ENCODE measurements around the gene GCC2. TPM values are rescaled to one million over a fixed set of nuclear protein-coding genes. Genes with fewer than 3 reads are reported as not detected.

Gene GCC2
- total RNA-seq, 1 donor from 2014 or later: 34.3 TPM

GRCh38 chr2:108414945-108415344 is 34.1 kb upstream of the GCC2 start:
- no peak for TF ChIP-seq CTCF (IDR thresholded peaks at IDR 0.05)
- Mint-ChIP-seq H3K4me3 (ENCODE audit: unreplicated experiment) (no peak overlapping the region), H3K36me3 (ENCODE audit: unreplicated experiment) (no peaks in the 10 kb centered on the region), H3K27me3 (ENCODE audit: unreplicated experiment) (no peaks in the 10 kb centered on the region), H3K4me1 (ENCODE audit: unreplicated experiment) (peaks cover 19% of the 10 kb centered on the region), H3K9me3 (ENCODE audit: unreplicated experiment) (no peaks in the 10 kb centered on the region), H3K27ac (ENCODE audit: unreplicated experiment) (no peak overlapping the region)
- DNase-seq (ENCODE audit: extremely low spot score, unreplicated experiment): no peak

- Mint-ChIP-seq H3K27ac (ENCODE audit: unreplicated experiment) (no peak overlapping the region), H3K9me3 (ENCODE audit: unreplicated experiment) (no peaks in the 10 kb centered on the region), H3K4me1 (ENCODE audit: unreplicated experiment) (peaks cover 18% of the 10 kb centered on the region), H3K4me3 (ENCODE audit: unreplicated experiment) (no peak overlapping the region), H3K27me3 (ENCODE audit: unreplicated experiment) (no peaks in the 10 kb centered on the region), H3K36me3 (ENCODE audit: unreplicated experiment) (no peaks in the 10 kb centered on the region)
- DNase-seq (ENCODE audit: extremely low spot score, unreplicated experiment): no peak
- TF ChIP-seq CTCF (IDR thresholded peaks at IDR 0.05): no peak
Observed at GRCh38 chr2:108417254-108417653, 31.8 kb upstream of the GCC2 start.

- Mint-ChIP-seq H3K27me3 (ENCODE audit: unreplicated experiment) (no peaks in the 10 kb centered on the region), H3K4me3 (ENCODE audit: unreplicated experiment) (no peak overlapping the region), H3K36me3 (ENCODE audit: unreplicated experiment) (no peaks in the 10 kb centered on the region), H3K4me1 (ENCODE audit: unreplicated experiment) (peaks cover 11% of the 10 kb centered on the region), H3K27ac (ENCODE audit: unreplicated experiment) (no peak overlapping the region), H3K9me3 (ENCODE audit: unreplicated experiment) (peaks cover 4% of the 10 kb centered on the region)
- no peak for TF ChIP-seq CTCF (IDR thresholded peaks at IDR 0.05)
- DNase-seq (ENCODE audit: extremely low spot score, unreplicated experiment): no peak
Observed at GRCh38 chr2:108418416-108418815, 30.6 kb upstream of the GCC2 start.

- H3K36me3 Mint-ChIP-seq (ENCODE audit: unreplicated experiment): no peaks in the 10 kb centered on the region
- no peaks in the 10 kb centered on the region for H3K27me3 Mint-ChIP-seq (ENCODE audit: unreplicated experiment)
- TF ChIP-seq CTCF (IDR thresholded peaks at IDR 0.05): no peak
- no peaks in the 10 kb centered on the region for H3K4me1 Mint-ChIP-seq (ENCODE audit: unreplicated experiment)
- H3K27ac Mint-ChIP-seq (ENCODE audit: unreplicated experiment): no peak overlapping the region
- H3K4me3 Mint-ChIP-seq (ENCODE audit: unreplicated experiment): no peak overlapping the region
- H3K9me3 Mint-ChIP-seq (ENCODE audit: unreplicated experiment): peaks cover 4% of the 10 kb centered on the region
- DNase-seq (ENCODE audit: extremely low spot score, unreplicated experiment): no peak
Observed at GRCh38 chr2:108423067-108423466, 25.9 kb upstream of the GCC2 start.

GRCh38 chr2:108423502-108424251 is 25.3 kb upstream of the GCC2 start:
- no peak for TF ChIP-seq CTCF (IDR thresholded peaks at IDR 0.05)
- Mint-ChIP-seq H3K36me3 (ENCODE audit: unreplicated experiment) (no peaks in the 10 kb centered on the region), H3K27me3 (ENCODE audit: unreplicated experiment) (no peaks in the 10 kb centered on the region), H3K4me1 (ENCODE audit: unreplicated experiment) (no peaks in the 10 kb centered on the region), H3K4me3 (ENCODE audit: unreplicated experiment) (no peak overlapping the region), H3K9me3 (ENCODE audit: unreplicated experiment) (peaks cover 4% of the 10 kb centered on the region), H3K27ac (ENCODE audit: unreplicated experiment) (no peak overlapping the region)
- no peak for DNase-seq (ENCODE audit: extremely low spot score, unreplicated experiment)
